Common myeloid progenitor, CD34-positive (primary cell): ENCODE data around the gene FAM151A.

Source experiments
- CTCF ChIA-PET: fragments of 350-600 bp; sonication (Branson Sonifier 250); formaldehyde crosslinking; loops from one replicate; lab custom pipeline; 2021; ENCODE audit warnings: antibody characterized with exemption; lab: Charles Lee
- POLR2A ChIA-PET: fragments of 350-600 bp; sonication (Branson Sonifier 250); formaldehyde crosslinking; loops from one replicate; lab custom pipeline; 2021; ENCODE audit warnings: antibody characterized with exemption; lab: Charles Lee
- DNase-seq, 3 donors: peaks; one replicate each; pipeline versions ENCODE4 v3.0.0 to v3.0.0-alpha.2; 2013
- H3K27ac ChIP-seq, 2 experiments: 1 replicate in 1 of 2; 2 replicates in 1 of 2; pipeline ENCODE4 v1.7.0; 2013; ENCODE audit warnings: inconsistent platforms in 2 of 2, low read length in 2 of 2, mild to moderate bottlenecking in 2 of 2, low read depth in 1 of 2, moderate library complexity in 1 of 2; ENCODE audit not compliant: severe bottlenecking in 2 of 2, insufficient read depth in 1 of 2, poor library complexity in 1 of 2
- H3K27me3 ChIP-seq, 5 experiments: replicated peaks in 2 of 5; 1 replicate in 3 of 5; 2 replicates in 2 of 5; pipeline versions ENCODE4 v1.6.1 to v1.7.0; 2013; ENCODE audit warnings: low read length in 4 of 5, mild to moderate bottlenecking in 2 of 5, moderate library complexity in 2 of 5, inconsistent platforms in 1 of 5; ENCODE audit not compliant: insufficient read depth in 5 of 5, control insufficient read depth in 4 of 5
- H3K36me3 ChIP-seq, 4 experiments: 1 replicate in 2 of 4; 2 replicates in 2 of 4; pipeline versions ENCODE4 v1.6.1 to v1.7.0; 2013; ENCODE audit warnings: low read length in 3 of 4, control low read depth in 1 of 4, mild to moderate bottlenecking in 1 of 4; ENCODE audit not compliant: control insufficient read depth in 4 of 4, insufficient read depth in 4 of 4
- H3K4me1 ChIP-seq, 4 experiments: 1 replicate in 3 of 4; 2 replicates in 1 of 4; pipeline versions ENCODE4 v1.6.1 to v1.7.1; 2013; ENCODE audit warnings: low read length in 3 of 4, mild to moderate bottlenecking in 3 of 4, control low read depth in 1 of 4, inconsistent platforms in 1 of 4, moderate library complexity in 1 of 4; ENCODE audit not compliant: control insufficient read depth in 4 of 4, insufficient read depth in 4 of 4; ENCODE audit errors: control extremely low read depth in 1 of 4
- H3K4me3 ChIP-seq, 7 experiments: 1 replicate in 4 of 7; 2 replicates in 3 of 7; pipeline versions ENCODE4 v1.5.1 to v1.7.0; 2013; ENCODE audit warnings: mild to moderate bottlenecking in 7 of 7, low read length in 6 of 7, moderate library complexity in 6 of 7, inconsistent platforms in 2 of 7, low read depth in 2 of 7, control low read depth in 1 of 7; ENCODE audit not compliant: insufficient read depth in 4 of 7, control insufficient read depth in 1 of 7; ENCODE audit errors: extremely low read depth in 1 of 7
- H3K9me3 ChIP-seq, 5 experiments: 1 replicate in 4 of 5; 2 replicates in 1 of 5; pipeline versions ENCODE4 v1.6.1 to v1.7.1; 2013; ENCODE audit warnings: low read length in 4 of 5, mild to moderate bottlenecking in 2 of 5, inconsistent platforms in 1 of 5, low read depth in 1 of 5, moderate library complexity in 1 of 5; ENCODE audit not compliant: control insufficient read depth in 4 of 5, insufficient read depth in 2 of 5; ENCODE audit errors: control extremely low read depth in 1 of 5
- WGBS: methylation state at CpG from one replicate; pipeline ENCODE4 v1.1.5; 2013; ENCODE audit not compliant: insufficient coverage; 5-methylcytosine and 5-hydroxymethylcytosine counted together

The FAM151A gene

DNA sequence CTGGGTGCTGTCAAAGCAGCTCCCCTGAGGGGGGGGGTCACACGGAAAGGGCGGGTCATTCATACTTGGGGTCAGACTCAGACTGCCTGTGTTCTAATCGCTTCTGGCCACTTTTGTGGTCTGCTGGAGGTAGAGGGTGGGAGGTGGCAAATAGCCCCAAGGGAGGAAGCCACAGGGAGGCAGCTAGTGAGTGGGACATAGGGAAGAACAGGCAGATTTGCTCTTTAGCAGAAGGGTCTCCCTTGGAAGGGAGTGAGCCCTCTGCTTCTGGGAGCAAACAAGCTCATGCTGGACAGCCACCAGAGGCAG lies 50.8 kb downstream of the FAM151A start:
- DNase-seq: no peak
- H3K27ac ChIP-seq: no peak overlapping the region
- H3K9me3 ChIP-seq: peaks cover 0 to under 1% (median 0%) of the 10 kb centered on the region in 5 experiments
- peaks cover 2 to 86% (median 35%) of the 10 kb centered on the region in 4 experiments for H3K4me1 ChIP-seq
- no peaks in the 10 kb centered on the region for H3K36me3 ChIP-seq
- ChIA-PET POLR2A (interaction anchor here (0.6 kb wide), 1 partner anchor 12 kb away, joined by 3 read pairs; no protein-coding TSS in a partner anchor), CTCF (interaction anchor here (0.9 to 2.3 kb wide), 6 partner anchors 9 to 26 kb away, joined by 3 to 8 read pairs (median 4); partner anchors contain the start of gene ACOT11)
- no peaks in the 10 kb centered on the region for H3K27me3 ChIP-seq
- H3K4me3 ChIP-seq: peak overlapping the region in 2 of 7 experiments; percentile 6 to 51
- WGBS: 32% methylated on average over 3 of the region's 3 CpGs

DNA sequence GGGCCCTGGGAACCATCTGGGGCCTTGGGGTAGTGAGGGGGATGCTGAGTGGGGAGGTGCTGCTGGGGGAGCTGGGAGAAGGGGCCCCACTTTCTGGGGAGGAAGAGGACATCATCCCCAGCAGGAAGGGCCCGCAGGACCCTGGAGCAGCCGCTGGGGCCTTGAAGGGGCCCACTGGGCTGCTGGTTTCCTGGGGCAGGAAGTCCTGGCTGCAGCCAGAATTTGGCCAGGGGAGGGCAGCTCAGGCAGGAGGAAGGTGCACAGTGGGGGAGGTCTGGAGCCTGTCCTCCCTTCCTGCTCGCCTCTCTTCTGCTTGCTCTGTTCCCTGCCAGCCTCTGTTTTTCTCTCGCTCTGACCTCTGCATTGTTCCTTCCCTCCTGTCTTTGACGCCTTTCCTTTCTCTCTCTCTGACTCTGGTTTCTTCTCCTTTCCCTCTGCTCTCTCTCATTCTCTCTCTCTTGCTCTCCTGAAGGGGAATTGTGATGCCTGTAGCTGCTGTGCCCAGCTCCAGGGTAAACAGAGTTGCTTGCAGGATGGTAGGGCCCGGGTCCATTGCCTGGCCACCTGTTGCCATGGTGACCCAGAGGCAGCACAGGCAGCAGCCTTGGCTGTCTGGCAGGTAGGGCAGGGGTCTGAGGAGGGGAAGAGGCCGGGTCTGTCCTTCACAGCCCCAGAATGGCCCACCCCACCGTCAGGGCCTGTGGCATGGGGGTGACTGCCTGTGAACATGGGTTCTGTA lies 51.4 kb downstream of the FAM151A start:
- ChIA-PET POLR2A (no interaction called here), CTCF (interaction anchor here (0.8 to 2.3 kb wide), 7 partner anchors 8 to 28 kb away, joined by 3 to 8 read pairs (median 4); partner anchors contain the start of gene ACOT11)
- DNase-seq: peak in 1 of 3 donors; percentile 22
- Histone ChIP-seq H3K27ac (peak overlapping the region in 1 of 2 experiments; percentile 50), H3K27me3 (no peaks in the 10 kb centered on the region), H3K4me3 (peak overlapping the region in 2 of 7 experiments; percentile 6 to 51), H3K9me3 (no peaks in the 10 kb centered on the region), H3K36me3 (no peaks in the 10 kb centered on the region), H3K4me1 (peaks cover 2 to 88% (median 35%) of the 10 kb centered on the region in 4 experiments)
- 16% methylated on average over 7 of the region's 8 CpGs for WGBS

DNA sequence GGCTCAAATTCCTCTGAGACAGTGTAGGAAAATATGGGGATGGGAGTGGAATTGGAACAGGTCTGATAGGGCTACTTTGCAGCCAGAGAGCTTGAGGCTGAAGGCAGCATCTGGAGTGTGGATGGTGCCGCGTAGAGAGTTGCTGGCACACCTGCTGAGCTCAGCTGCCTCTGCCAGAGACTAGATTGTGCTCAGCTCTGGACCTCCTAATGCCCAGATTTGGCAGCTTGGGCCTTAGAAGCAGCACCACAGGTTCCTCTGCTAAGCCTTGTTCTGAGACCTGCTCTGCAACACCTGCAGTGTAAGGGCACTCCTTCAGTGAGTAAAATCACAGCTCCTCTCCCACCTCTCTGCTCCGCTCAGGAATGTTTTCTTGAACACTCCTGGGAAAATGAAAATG lies 52.0 kb downstream of the FAM151A start:
- WGBS: 93% methylated on average over 3 of the region's 3 CpGs
- Histone ChIP-seq H3K36me3 (no peaks in the 10 kb centered on the region), H3K4me3 (no peak overlapping the region), H3K9me3 (no peaks in the 10 kb centered on the region), H3K4me1 (peaks cover 2 to 84% (median 35%) of the 10 kb centered on the region in 4 experiments), H3K27me3 (no peaks in the 10 kb centered on the region), H3K27ac (peak overlapping the region in 1 of 2 experiments; percentile 50)
- ChIA-PET CTCF (interaction anchor here (0.8 to 2.3 kb wide), 5 partner anchors 12 to 29 kb away, joined by 3 to 8 read pairs (median 4); no protein-coding TSS in a partner anchor), POLR2A (no interaction called here)
- DNase-seq: peak in 1 of 3 donors; percentile 23

DNA sequence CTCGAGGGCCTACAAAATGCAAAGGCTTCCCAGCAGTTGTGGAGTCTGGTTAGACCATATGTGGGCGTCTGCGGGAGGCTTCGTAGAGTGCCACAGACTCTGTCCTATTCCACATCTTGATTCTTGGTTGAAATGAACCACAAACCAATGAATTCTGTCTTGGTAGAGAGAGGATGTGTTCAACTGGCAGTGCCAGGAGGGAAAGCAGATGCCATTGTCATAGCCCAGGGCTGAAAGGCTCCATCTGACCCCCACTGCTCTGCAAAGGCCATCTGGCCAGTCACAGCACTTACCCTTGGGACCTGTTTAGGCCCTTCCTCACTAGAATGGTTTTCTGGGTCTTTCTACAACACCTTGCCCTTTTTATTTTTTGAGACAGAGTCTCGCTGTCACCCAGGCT lies 53.2 kb downstream of the FAM151A start:
- DNase-seq: no peak
- Histone ChIP-seq H3K27ac (no peak overlapping the region), H3K9me3 (no peaks in the 10 kb centered on the region), H3K36me3 (no peaks in the 10 kb centered on the region), H3K4me3 (no peak overlapping the region), H3K4me1 (peaks cover 2 to 79% (median 32%) of the 10 kb centered on the region in 4 experiments), H3K27me3 (no peaks in the 10 kb centered on the region)
- ChIA-PET CTCF (interaction anchor here (0.6 to 1.7 kb wide), 2 partner anchors 22 to 62 kb away, joined by 4 to 6 read pairs; partner anchors contain the start of gene ACOT11), POLR2A (no interaction called here)
- WGBS: 90% methylated on average over 4 of the region's 5 CpGs

DNA sequence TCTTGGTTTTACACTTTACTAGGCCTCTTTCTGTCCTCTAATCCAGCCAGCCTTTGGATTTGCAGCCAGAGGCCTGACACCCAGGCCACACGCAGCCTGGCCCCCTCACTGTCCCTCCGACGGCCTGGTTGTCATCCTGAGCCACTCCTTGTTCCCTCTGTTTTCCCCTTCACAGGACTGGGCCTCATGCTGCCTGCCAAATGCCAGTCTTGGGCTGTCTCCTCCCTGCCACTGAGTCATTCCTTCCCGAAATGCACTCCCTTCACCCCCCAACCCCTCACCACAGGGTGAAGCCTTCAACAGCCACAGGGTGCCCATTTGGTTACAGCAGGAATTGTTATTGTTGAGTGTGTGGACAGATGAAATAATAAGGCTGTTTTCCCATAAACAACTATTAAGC lies 54.0 kb downstream of the FAM151A start:
- POLR2A ChIA-PET: no interaction called here
- H3K27ac ChIP-seq: no peak overlapping the region
- H3K4me3 ChIP-seq: no peak overlapping the region
- H3K27me3 ChIP-seq: no peaks in the 10 kb centered on the region
- WGBS: 74% methylated on average over 3 of the region's 4 CpGs
- H3K36me3 ChIP-seq: no peaks in the 10 kb centered on the region
- CTCF ChIA-PET: interaction anchor here (1.1 to 1.7 kb wide), 3 partner anchors 8 to 22 kb away, joined by 3 to 6 read pairs (median 3); partner anchors contain the start of gene ACOT11
- peaks cover 2 to 78% (median 35%) of the 10 kb centered on the region in 4 experiments for H3K4me1 ChIP-seq
- no peak for DNase-seq
- no peaks in the 10 kb centered on the region for H3K9me3 ChIP-seq

DNA sequence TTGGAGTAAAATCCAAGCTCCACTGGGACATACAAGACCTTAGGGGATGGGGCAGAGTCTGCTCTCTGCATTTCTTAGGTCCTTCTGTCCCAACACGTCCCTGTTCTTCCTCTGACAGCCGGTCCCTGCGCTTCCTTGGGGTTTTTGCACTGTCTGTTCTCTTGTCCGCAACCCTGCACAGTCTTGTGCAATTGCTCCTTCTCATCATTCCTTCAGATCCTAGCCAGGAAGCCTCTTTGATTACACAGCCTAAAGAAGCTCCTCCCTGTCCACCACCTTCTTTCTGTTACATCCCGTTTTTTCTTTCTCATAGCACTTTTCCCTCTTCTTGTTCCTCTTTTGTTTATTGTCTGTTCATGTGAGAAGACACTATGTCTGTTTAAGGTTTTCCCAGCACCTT lies 55.4 kb downstream of the FAM151A start:
- H3K27me3 ChIP-seq: no peaks in the 10 kb centered on the region
- H3K4me3 ChIP-seq: no peak overlapping the region
- CTCF ChIA-PET: no interaction called here
- H3K36me3 ChIP-seq: no peaks in the 10 kb centered on the region
- peaks cover under 1 to 69% (median 36%) of the 10 kb centered on the region in 4 experiments for H3K4me1 ChIP-seq
- no peak for DNase-seq
- POLR2A ChIA-PET: no interaction called here
- H3K9me3 ChIP-seq: no peaks in the 10 kb centered on the region
- WGBS: no CpG with 5 or more reads among the region's 5 CpGs
- no peak overlapping the region for H3K27ac ChIP-seq
